Smooth muscle cell (in vitro differentiated cells): ENCODE results near the gene GRAMD1C. TPM values are rescaled to one million over a fixed set of nuclear protein-coding genes. Genes with fewer than 3 reads are reported as not detected.

Experiments
- DNase-seq: peaks from one replicate; lab custom pipeline; 2025; ENCODE audit not compliant: unreplicated experiment; lab: John Stamatoyannopoulos, UW
- H2AFZ ChIP-seq: fragments of 200-600 bp; sonication (generic); 2 replicates; pipeline ENCODE4 v1.6.0; 2016; ENCODE audit warnings: antibody characterized with exemption, low read depth, mild to moderate bottlenecking
- H3F3A ChIP-seq: fragments of 200-600 bp; sonication (generic); 2 replicates; pipeline ENCODE4 v1.6.0; 2017; ENCODE audit warnings: antibody characterized with exemption, low read depth
- H3K27ac ChIP-seq: fragments of 200-600 bp; sonication (generic); 2 replicates; pipeline ENCODE4 v1.5.1; 2016; ENCODE audit warnings: low read depth, mild to moderate bottlenecking
- H3K27me3 ChIP-seq: fragments of 200-600 bp; sonication (generic); 2 replicates; pipeline ENCODE4 v1.6.1; 2016; ENCODE audit warnings: low read depth, mild to moderate bottlenecking
- H3K36me3 ChIP-seq: fragments of 200-600 bp; sonication (generic); 2 replicates; pipeline ENCODE4 v1.5.1; 2016; ENCODE audit warnings: low read depth
- H3K4me1 ChIP-seq: fragments of 200-600 bp; sonication (generic); 2 replicates; pipeline ENCODE4 v1.5.1; 2016; ENCODE audit warnings: low read depth
- H3K4me2 ChIP-seq: fragments of 200-600 bp; sonication (generic); 2 replicates; pipeline ENCODE4 v1.6.0; 2016; ENCODE audit warnings: mild to moderate bottlenecking
- H3K4me3 ChIP-seq: fragments of 200-600 bp; sonication (generic); 2 replicates; pipeline ENCODE4 v1.5.1; 2016; ENCODE audit warnings: mild to moderate bottlenecking
- H3K79me2 ChIP-seq: fragments of 200-600 bp; sonication (generic); 2 replicates; pipeline ENCODE4 v1.6.0; 2016; ENCODE audit warnings: low read depth, mild to moderate bottlenecking
- H3K9ac ChIP-seq: fragments of 200-600 bp; sonication (generic); 2 replicates; pipeline ENCODE4 v1.6.0; 2016; ENCODE audit warnings: low read depth
- H3K9me3 ChIP-seq: fragments of 200-600 bp; sonication (generic); replicated peaks from 2 replicates; pipeline ENCODE4 v1.5.1; 2016; ENCODE audit warnings: low read depth
- H4K20me1 ChIP-seq: fragments of 200-600 bp; sonication (generic); 2 replicates; pipeline ENCODE4 v1.6.0; 2016; ENCODE audit warnings: low read depth
- CTCF ChIP-seq: fragments of 200-600 bp; sonication (generic); IDR thresholded peaks from 2 replicates; pipeline ENCODE4 v1.5.1; 2017; ENCODE audit warnings: borderline replicate concordance, mild to moderate bottlenecking, antibody characterized with exemption; ENCODE audit not compliant: insufficient read depth, poor library complexity, severe bottlenecking
- WGBS: methylation state at CpG from one replicate; pipeline ENCODE4 v1.1.7; 2016; ENCODE audit warnings: low lambda C conversion rate; 5-methylcytosine and 5-hydroxymethylcytosine counted together
- polyA plus RNA-seq: library from polyadenylated mRNA; unstranded; fragments of >200 nt; fragmentation: Nextera tagmentation; extraction: Ambion mirVana; gene quantifications from 2 replicates; pipeline ENCODE4 v1.2.1, GENCODE V29; 2016
- total RNA-seq: library from RNA; depleted of rRNA; stranded (reverse); fragments of >200 nt; gene quantifications from 2 replicates; pipeline ENCODE4 v1.2.3, GENCODE V29; 2014

Gene GRAMD1C
- total and polyA plus RNA-seq, 2 experiments from 2014 or later, result 1.8 to 1.9 TPM

GRCh38 chr3:113953677-113954076 lies 115.1 kb downstream of the GRAMD1C start:
- H3K27me3 ChIP-seq, result peaks cover 21% of the 10 kb centered on the region
- 86% methylated on average over 7 of the region's 7 CpGs for WGBS
- H3K36me3 ChIP-seq, result no peaks in the 10 kb centered on the region
- peaks cover under 1% of the 10 kb centered on the region for H3F3A ChIP-seq
- H3K4me1 ChIP-seq, result no peaks in the 10 kb centered on the region
- H3K79me2 ChIP-seq, result no peaks in the 10 kb centered on the region
- TF ChIP-seq CTCF, result no peak
- H3K9ac ChIP-seq, result no peak overlapping the region
- no peak overlapping the region for H3K27ac ChIP-seq
- no peak for DNase-seq
- H2AFZ ChIP-seq, result no peak overlapping the region
- H4K20me1 ChIP-seq, result no peaks in the 10 kb centered on the region
- H3K4me3 ChIP-seq, result no peak overlapping the region
- H3K9me3 ChIP-seq, result no peaks in the 10 kb centered on the region
- no peak overlapping the region for H3K4me2 ChIP-seq

- no peak for DNase-seq
- no peaks in the 10 kb centered on the region for H3K9me3 ChIP-seq
- no peaks in the 10 kb centered on the region for H3K36me3 ChIP-seq
- no peak overlapping the region for H3K4me3 ChIP-seq
- 89% methylated on average over 8 of the region's 8 CpGs for WGBS
- no peaks in the 10 kb centered on the region for H3K79me2 ChIP-seq
- no peaks in the 10 kb centered on the region for H4K20me1 ChIP-seq
- H3K4me2 ChIP-seq, result no peak overlapping the region
- H2AFZ ChIP-seq, result no peak overlapping the region
- H3K9ac ChIP-seq, result no peak overlapping the region
- peaks cover 16% of the 10 kb centered on the region for H3K27me3 ChIP-seq
- H3K4me1 ChIP-seq, result no peaks in the 10 kb centered on the region
- H3F3A ChIP-seq, result no peaks in the 10 kb centered on the region
- no peak for TF ChIP-seq CTCF
- no peak overlapping the region for H3K27ac ChIP-seq
Measured at GRCh38 chr3:113954091-113954685, 115.6 kb downstream of the GRAMD1C start.

- 92% methylated on average over 3 of the region's 3 CpGs for WGBS
- no peaks in the 10 kb centered on the region for H3F3A ChIP-seq
- no peak overlapping the region for H3K9ac ChIP-seq
- H3K79me2 ChIP-seq, result no peaks in the 10 kb centered on the region
- no peak for DNase-seq
- H3K4me3 ChIP-seq, result no peak overlapping the region
- TF ChIP-seq CTCF, result no peak
- no peaks in the 10 kb centered on the region for H3K27me3 ChIP-seq
- H3K4me2 ChIP-seq, result no peak overlapping the region
- H3K27ac ChIP-seq, result no peak overlapping the region
- H3K9me3 ChIP-seq, result no peaks in the 10 kb centered on the region
- H2AFZ ChIP-seq, result no peak overlapping the region
- no peaks in the 10 kb centered on the region for H3K4me1 ChIP-seq
- no peaks in the 10 kb centered on the region for H3K36me3 ChIP-seq
- no peaks in the 10 kb centered on the region for H4K20me1 ChIP-seq
Measured at GRCh38 chr3:113963879-113964278, 125.3 kb downstream of the GRAMD1C start.

GRCh38 chr3:113966172-113966571 lies 127.6 kb downstream of the GRAMD1C start:
- no peak overlapping the region for H3K4me2 ChIP-seq
- H4K20me1 ChIP-seq, result no peaks in the 10 kb centered on the region
- 88% methylated on average over 2 of the region's 2 CpGs for WGBS

More at GRCh38 chr3:113966172-113966571, 127.6 kb downstream of the GRAMD1C start:
- H3K4me3 ChIP-seq, result no peak overlapping the region
- no peaks in the 10 kb centered on the region for H3K4me1 ChIP-seq
- H3K79me2 ChIP-seq, result no peaks in the 10 kb centered on the region
- H3K9me3 ChIP-seq, result no peaks in the 10 kb centered on the region
- no peak overlapping the region for H3K9ac ChIP-seq
- no peak overlapping the region for H3K27ac ChIP-seq
- TF ChIP-seq CTCF, result no peak
- no peaks in the 10 kb centered on the region for H3F3A ChIP-seq
- DNase-seq, result no peak
- H2AFZ ChIP-seq, result no peak overlapping the region
- H3K27me3 ChIP-seq, result no peaks in the 10 kb centered on the region
- no peaks in the 10 kb centered on the region for H3K36me3 ChIP-seq
